Mesendoderm (in vitro differentiated cells): ENCODE measurements around the gene SMPD4.
"Not testable (repeated sequence)": the region's sequence is repeated elsewhere in the genome, so short reads cannot be mapped to it uniquely, and the experiment has no call there.

Experiments
- DNase-seq: peaks from one replicate; pipeline ENCODE4 v3.0.0; 2013
- H2AK5ac ChIP-seq: 2 replicates; pipeline ENCODE4 v1.6.1; 2013; ENCODE audit warnings: low read length, inconsistent platforms
- H2BK120ac ChIP-seq: 2 replicates; pipeline ENCODE4 v1.6.1; 2013; ENCODE audit warnings: low read depth, mild to moderate bottlenecking, low read length, moderate library complexity, mixed read lengths
- H2BK15ac ChIP-seq: replicated peaks from 2 replicates; pipeline ENCODE4 v1.6.1; 2013; ENCODE audit warnings: low read depth, mild to moderate bottlenecking, moderate library complexity
- H2BK5ac ChIP-seq: 2 replicates; pipeline ENCODE4 v1.6.1; 2013; ENCODE audit warnings: low read length, inconsistent platforms
- H3K18ac ChIP-seq: 2 replicates; pipeline ENCODE4 v1.6.1; 2013; ENCODE audit warnings: mild to moderate bottlenecking, low read length, mixed read lengths
- H3K23ac ChIP-seq: one replicate; pipeline ENCODE4 v1.6.1; 2013; ENCODE audit warnings: low read length
- H3K27ac ChIP-seq: 2 replicates; pipeline ENCODE4 v1.5.1; 2013; ENCODE audit warnings: low read depth, mild to moderate bottlenecking, inconsistent platforms, low read length, moderate library complexity
- H3K27me3 ChIP-seq: 2 replicates; pipeline ENCODE4 v1.6.1; 2013; ENCODE audit warnings: low read length, control low read depth, mild to moderate bottlenecking, inconsistent platforms; ENCODE audit not compliant: insufficient read depth, poor library complexity
- H3K36me3 ChIP-seq: 2 replicates; pipeline ENCODE4 v1.6.1; 2013; ENCODE audit warnings: low read length, inconsistent platforms; ENCODE audit not compliant: control insufficient read depth, insufficient read depth
- H3K4ac ChIP-seq: one replicate; pipeline ENCODE4 v1.6.1; 2013; ENCODE audit warnings: low read depth, mild to moderate bottlenecking, low read length, moderate library complexity
- H3K4me1 ChIP-seq: 2 replicates; pipeline ENCODE4 v1.6.1; 2013; ENCODE audit warnings: low read depth, low read length, inconsistent platforms; ENCODE audit not compliant: control insufficient read depth
- H3K4me2 ChIP-seq: 2 replicates; pipeline ENCODE4 v1.6.1; 2013; ENCODE audit warnings: low read length
- H3K4me3 ChIP-seq: 2 replicates; pipeline ENCODE4 v1.5.1; 2013; ENCODE audit warnings: mild to moderate bottlenecking, low read length
- H3K56ac ChIP-seq: one replicate; pipeline ENCODE4 v1.6.1; 2013; ENCODE audit warnings: low read length
- H3K79me1 ChIP-seq: 2 replicates; pipeline ENCODE4 v1.6.1; 2013; ENCODE audit warnings: low read length, inconsistent platforms
- H3K79me2 ChIP-seq: 2 replicates; pipeline ENCODE4 v1.6.1; 2013; ENCODE audit warnings: mild to moderate bottlenecking, low read length; ENCODE audit not compliant: control insufficient read depth, insufficient read depth
- H3K9ac ChIP-seq: 2 replicates; pipeline ENCODE4 v1.6.1; 2013; ENCODE audit warnings: low read length, inconsistent platforms
- H4K5ac ChIP-seq: one replicate; pipeline ENCODE4 v1.6.1; 2013; ENCODE audit warnings: low read length
- H4K8ac ChIP-seq: one replicate; pipeline ENCODE4 v1.6.1; 2013; ENCODE audit warnings: low read depth, mild to moderate bottlenecking, control low read depth, low read length, moderate library complexity
- WGBS: extraction: QIAGEN DNeasy Blood & Tissue Kit; methylation state at CpG from one replicate; pipeline ENCODE4 v1.1.7; 2013; ENCODE audit warnings: low lambda C conversion rate, missing lambda C conversion rate; ENCODE audit not compliant: insufficient coverage; ENCODE audit errors: extremely low coverage; 5-methylcytosine and 5-hydroxymethylcytosine counted together

SMPD4 gene

DNA sequence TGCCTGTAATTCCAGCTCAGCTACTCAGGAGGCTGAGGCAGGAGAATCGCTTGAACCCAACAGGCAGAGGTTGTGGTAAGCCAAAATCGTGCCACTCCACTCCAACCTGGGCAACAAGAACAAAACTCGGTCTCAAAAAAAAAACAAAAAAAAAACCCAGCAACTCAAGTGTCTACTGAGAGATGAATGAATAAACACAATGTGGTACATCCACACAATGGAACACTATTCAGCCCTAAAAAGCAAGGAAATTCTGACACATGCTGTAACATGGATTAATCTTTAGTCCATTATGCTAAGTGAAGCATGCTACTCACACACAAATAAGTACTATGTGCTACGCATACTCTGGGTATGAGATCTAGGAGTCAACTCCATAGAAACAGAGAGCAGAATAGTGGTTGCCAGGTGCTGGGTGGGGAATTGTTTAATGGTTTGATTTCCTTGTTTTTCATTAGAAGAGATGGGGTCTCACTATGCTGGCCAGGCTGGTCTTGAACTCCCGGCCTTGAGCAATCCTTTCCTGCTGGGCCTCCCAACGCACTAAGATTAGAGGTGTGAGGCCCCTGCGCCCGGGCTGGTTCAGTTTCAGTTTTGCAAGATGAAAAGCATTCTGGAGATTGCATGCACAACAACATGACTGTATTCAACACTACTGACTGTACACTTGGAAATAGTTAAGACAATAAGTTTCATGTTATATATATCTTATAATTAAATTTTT lies 15.9 kb downstream of the SMPD4 start:
- no peak overlapping the region for H3K56ac ChIP-seq
- no peak overlapping the region for H3K4ac ChIP-seq
- H3K9ac ChIP-seq: no peak overlapping the region
- H2BK120ac ChIP-seq: no peak overlapping the region
- H2AK5ac ChIP-seq: no peak overlapping the region
- H3K4me2 ChIP-seq: no peak overlapping the region
- no peaks in the 10 kb centered on the region for H3K79me1 ChIP-seq
- H3K27me3 ChIP-seq: no peaks in the 10 kb centered on the region
- no peak for DNase-seq
- no peak overlapping the region for H2BK15ac ChIP-seq
- H3K79me2 ChIP-seq: no peaks in the 10 kb centered on the region
- no peak overlapping the region for H3K27ac ChIP-seq
- no peak overlapping the region for H4K8ac ChIP-seq
- H3K23ac ChIP-seq: no peak overlapping the region
- no peak overlapping the region for H4K5ac ChIP-seq
- H3K4me1 ChIP-seq: no peaks in the 10 kb centered on the region
- H3K4me3 ChIP-seq: no peak overlapping the region
- H3K18ac ChIP-seq: no peak overlapping the region
- H2BK5ac ChIP-seq: no peak overlapping the region
- WGBS: no CpG with 5 or more reads among the region's 8 CpGs
- peaks cover 4% of the 10 kb centered on the region for H3K36me3 ChIP-seq

- Histone ChIP-seq H3K36me3 (peaks cover 4% of the 10 kb centered on the region), H3K56ac (no peak overlapping the region), H4K8ac (no peak overlapping the region), H3K9ac (no peak overlapping the region), H3K27me3 (no peaks in the 10 kb centered on the region), H3K4ac (no peak overlapping the region), H2BK15ac (no peak overlapping the region), H3K18ac (no peak overlapping the region), H3K4me2 (no peak overlapping the region), H2BK120ac (no peak overlapping the region), H3K79me2 (no peaks in the 10 kb centered on the region), H2BK5ac (no peak overlapping the region), H3K4me1 (no peaks in the 10 kb centered on the region), H4K5ac (no peak overlapping the region), H3K79me1 (no peaks in the 10 kb centered on the region), H3K27ac (no peak overlapping the region), H3K23ac (no peak overlapping the region), H3K4me3 (no peak overlapping the region), H2AK5ac (no peak overlapping the region)
- WGBS: no CpG with 5 or more reads among the region's 9 CpGs
- DNase-seq: no peak
These were observed 18.4 kb downstream of the SMPD4 start for GRCh38 chr2:130162968-130163367.

DNA sequence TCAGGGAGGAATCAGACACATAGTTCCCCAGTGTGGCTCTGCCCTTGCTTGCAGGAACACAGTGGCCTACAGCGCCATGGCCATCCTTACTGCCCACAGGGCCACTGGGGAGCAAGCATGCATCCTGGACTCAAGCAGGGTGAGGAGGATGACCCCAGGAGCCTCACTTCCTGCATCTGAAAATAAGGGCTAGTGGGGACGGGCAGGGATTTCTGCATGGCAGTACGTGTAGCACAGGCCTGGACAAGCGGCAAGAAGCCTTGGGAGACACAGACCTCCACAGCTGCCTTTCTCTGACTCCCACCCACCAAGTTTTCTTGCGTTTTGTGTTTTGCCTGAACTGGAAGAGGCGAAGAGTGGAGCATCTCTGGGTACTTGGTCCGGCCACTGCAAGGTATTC lies 18.9 kb downstream of the SMPD4 start:
- no CpG with 5 or more reads among the region's 7 CpGs for WGBS
- H3K18ac ChIP-seq, DNase-seq, H2BK5ac ChIP-seq, H3K56ac ChIP-seq, H3K4me3 ChIP-seq, H3K4me2 ChIP-seq, H4K8ac ChIP-seq, H3K27ac ChIP-seq, H3K4me1 ChIP-seq, H3K4ac ChIP-seq, H3K79me2 ChIP-seq, H3K23ac ChIP-seq, H3K36me3 ChIP-seq, H3K79me1 ChIP-seq, H3K27me3 ChIP-seq, H2BK120ac ChIP-seq, H4K5ac ChIP-seq, H2AK5ac ChIP-seq, H3K9ac ChIP-seq, H2BK15ac ChIP-seq: not testable (repeated sequence)

DNA sequence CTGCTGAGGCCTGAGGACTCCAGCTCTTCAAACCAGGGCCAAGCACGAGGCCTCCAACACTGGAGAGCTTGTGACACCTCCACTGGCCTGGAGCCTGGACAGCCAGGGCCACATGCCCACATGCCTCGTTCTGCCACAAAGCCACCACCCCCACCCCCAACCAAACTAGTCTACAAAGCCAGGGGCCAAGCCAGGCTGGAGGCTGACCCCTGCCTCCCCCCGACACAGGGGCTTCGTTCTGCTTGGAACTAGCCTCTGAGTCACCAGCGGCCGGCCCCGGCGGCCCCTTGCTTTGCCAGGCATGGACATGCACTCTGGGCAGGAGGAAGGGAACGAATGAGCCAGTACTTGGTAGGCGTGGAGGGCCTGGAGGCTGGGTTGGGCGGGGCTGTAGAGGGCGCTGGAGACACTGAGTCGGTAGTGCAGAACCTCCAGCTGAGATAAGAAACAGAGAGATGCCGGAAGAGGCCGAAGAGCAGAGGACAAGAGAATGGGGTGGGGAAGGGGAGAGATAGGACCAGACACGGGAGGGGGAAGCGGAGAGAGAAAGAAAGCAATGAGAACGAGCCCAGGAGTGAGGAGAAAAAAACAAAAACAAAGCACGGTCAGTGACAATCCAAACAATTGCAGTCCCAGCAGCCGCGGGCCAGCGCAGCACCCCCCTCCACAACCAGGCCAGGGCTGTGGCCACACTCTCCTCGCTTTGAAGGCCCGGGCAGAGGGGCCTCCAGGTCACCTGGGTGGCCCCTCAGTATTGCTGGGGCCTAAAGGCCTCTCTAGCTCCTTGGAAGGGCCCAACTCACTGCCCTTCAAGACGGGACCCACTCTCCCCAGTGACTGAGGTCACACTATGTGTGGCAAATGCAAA lies 20.3 kb downstream of the SMPD4 start:
- not testable (repeated sequence) for H3K18ac ChIP-seq, H4K8ac ChIP-seq, H2BK120ac ChIP-seq, H3K4me2 ChIP-seq, H3K23ac ChIP-seq, H3K9ac ChIP-seq, H3K79me1 ChIP-seq, H3K4me1 ChIP-seq, H2BK5ac ChIP-seq, H2AK5ac ChIP-seq, H4K5ac ChIP-seq, H3K36me3 ChIP-seq, H3K27me3 ChIP-seq, H3K4me3 ChIP-seq, H3K27ac ChIP-seq, H3K4ac ChIP-seq, H3K79me2 ChIP-seq, H2BK15ac ChIP-seq, H3K56ac ChIP-seq
- WGBS: no CpG with 5 or more reads among the region's 25 CpGs
- DNase-seq: peak; percentile 64

- Histone ChIP-seq H3K56ac (no peak overlapping the region), H2BK5ac (no peak overlapping the region), H3K18ac (no peak overlapping the region), H3K9ac (no peak overlapping the region), H3K79me1 (no peaks in the 10 kb centered on the region), H3K4me3 (no peak overlapping the region), H3K36me3 (no peaks in the 10 kb centered on the region), H3K4me1 (no peaks in the 10 kb centered on the region), H3K4me2 (no peak overlapping the region), H3K27me3 (no peaks in the 10 kb centered on the region), H3K27ac (no peak overlapping the region), H3K79me2 (no peaks in the 10 kb centered on the region), H3K4ac (no peak overlapping the region), H3K23ac (no peak overlapping the region), H4K5ac (no peak overlapping the region), H2BK15ac (no peak overlapping the region), H2BK120ac (no peak overlapping the region), H4K8ac (no peak overlapping the region), H2AK5ac (no peak overlapping the region)
- no peak for DNase-seq
- WGBS: no CpG with 5 or more reads among the region's 6 CpGs
These were observed 21.3 kb downstream of the SMPD4 start for GRCh38 chr2:130160131-130160530.
